ENCODE measurements around the gene PNO1. TPM values are rescaled to one million over a fixed set of nuclear protein-coding genes. Genes with fewer than 3 reads are reported as not detected.

The PNO1 gene
- total RNA-seq, 2 experiments from 2014 or later, result 27.1 to 29.5 TPM

DNA sequence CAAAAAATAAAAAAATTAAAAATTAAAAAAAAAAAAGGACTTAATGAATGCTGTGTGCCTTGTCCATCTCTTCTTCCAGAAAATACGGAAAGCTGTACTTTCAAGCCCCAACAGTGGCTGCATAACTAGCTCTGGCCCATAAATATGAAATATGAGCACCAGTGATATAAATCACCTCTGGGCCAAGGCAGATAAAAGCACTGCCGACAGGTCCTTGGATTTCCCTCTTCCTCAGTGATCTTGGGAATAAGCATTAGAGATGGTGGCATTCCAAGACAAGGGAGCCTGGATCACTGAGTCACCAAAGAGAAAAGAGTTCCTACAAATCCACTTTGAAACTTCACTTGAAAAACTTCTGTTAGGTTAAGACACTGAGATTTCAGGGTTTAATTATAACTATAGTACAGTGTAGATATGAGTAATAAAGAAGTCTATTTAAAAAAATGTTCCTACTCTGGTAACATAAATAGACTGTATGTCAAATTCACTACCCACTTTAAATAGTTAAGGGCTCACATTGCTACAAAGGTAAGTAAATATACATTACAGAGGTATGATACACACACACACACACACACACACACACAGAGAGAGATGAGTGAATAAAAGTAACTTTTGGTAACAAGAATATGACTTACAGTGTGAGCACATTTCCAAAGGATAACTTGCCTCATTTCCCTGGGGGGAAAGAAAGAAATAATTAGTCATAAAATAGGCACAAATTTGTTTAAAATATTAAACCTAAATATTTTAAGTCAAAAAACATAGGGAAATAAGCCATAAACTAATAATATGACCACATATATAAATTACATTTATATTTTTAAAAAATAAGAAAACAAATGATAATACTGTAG lies 59.0 kb downstream of the PNO1 start:
- Histone ChIP-seq H3K9me3 (ENCODE audit: control insufficient read depth in 1 of 2, insufficient read depth in 1 of 2, low read length in 2 of 2) (no peaks in the 10 kb centered on the region), H3K36me3 (ENCODE audit: insufficient read depth, low read length) (peaks cover 25% of the 10 kb centered on the region), H3K27ac (ENCODE audit: low read depth in 1 of 2, low read length in 2 of 2) (no peak overlapping the region), H3K4me1 (ENCODE audit: insufficient read depth, low read length) (peaks cover 12% of the 10 kb centered on the region), H3K27me3 (ENCODE audit: control insufficient read depth in 1 of 2, insufficient read depth in 2 of 2, low read length in 2 of 2) (no peaks in the 10 kb centered on the region), H3K4me3 (ENCODE audit: low read length) (no peak overlapping the region)
- Mint-ChIP-seq H3K9me3 (no peaks in the 10 kb centered on the region), H3K4me3 (no peak overlapping the region), H3K27me3 (no peaks in the 10 kb centered on the region), H3K27ac (no peak overlapping the region), H3K4me1 (ENCODE audit: low read depth) (peaks cover 93% of the 10 kb centered on the region), H3K36me3 (ENCODE audit: low read depth) (peaks cover 56% of the 10 kb centered on the region)
- ATAC-seq (ENCODE audit: poor library complexity) (no peak), DNase-seq (no peak)
- intact Hi-C loops (cut with DNase I, micrococcal nuclease), result no loop called here
- TF ChIP-seq, protein P1, sequence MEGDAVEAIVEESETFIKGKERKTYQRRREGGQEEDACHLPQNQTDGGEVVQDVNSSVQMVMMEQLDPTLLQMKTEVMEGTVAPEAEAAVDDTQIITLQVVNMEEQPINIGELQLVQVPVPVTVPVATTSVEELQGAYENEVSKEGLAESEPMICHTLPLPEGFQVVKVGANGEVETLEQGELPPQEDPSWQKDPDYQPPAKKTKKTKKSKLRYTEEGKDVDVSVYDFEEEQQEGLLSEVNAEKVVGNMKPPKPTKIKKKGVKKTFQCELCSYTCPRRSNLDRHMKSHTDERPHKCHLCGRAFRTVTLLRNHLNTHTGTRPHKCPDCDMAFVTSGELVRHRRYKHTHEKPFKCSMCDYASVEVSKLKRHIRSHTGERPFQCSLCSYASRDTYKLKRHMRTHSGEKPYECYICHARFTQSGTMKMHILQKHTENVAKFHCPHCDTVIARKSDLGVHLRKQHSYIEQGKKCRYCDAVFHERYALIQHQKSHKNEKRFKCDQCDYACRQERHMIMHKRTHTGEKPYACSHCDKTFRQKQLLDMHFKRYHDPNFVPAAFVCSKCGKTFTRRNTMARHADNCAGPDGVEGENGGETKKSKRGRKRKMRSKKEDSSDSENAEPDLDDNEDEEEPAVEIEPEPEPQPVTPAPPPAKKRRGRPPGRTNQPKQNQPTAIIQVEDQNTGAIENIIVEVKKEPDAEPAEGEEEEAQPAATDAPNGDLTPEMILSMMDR (IDR thresholded peaks at IDR 0.05), result no peak
- POLR2A ChIA-PET, result interaction anchor here (1.0 to 1.6 kb wide), 2 partner anchors 23 to 36 kb away, joined by 3 read pairs; partner anchors contain the start of gene PPP3R1
- CTCF ChIA-PET, result interaction anchor here (1.5 kb wide), 1 partner anchor 95 kb away, joined by 5 read pairs; no protein-coding TSS in a partner anchor

- intact Hi-C loops (cut with DNase I, micrococcal nuclease), result no loop called here
Measured at GRCh38 chr2:68217729-68218128, 60.0 kb downstream of the PNO1 start.

DNA sequence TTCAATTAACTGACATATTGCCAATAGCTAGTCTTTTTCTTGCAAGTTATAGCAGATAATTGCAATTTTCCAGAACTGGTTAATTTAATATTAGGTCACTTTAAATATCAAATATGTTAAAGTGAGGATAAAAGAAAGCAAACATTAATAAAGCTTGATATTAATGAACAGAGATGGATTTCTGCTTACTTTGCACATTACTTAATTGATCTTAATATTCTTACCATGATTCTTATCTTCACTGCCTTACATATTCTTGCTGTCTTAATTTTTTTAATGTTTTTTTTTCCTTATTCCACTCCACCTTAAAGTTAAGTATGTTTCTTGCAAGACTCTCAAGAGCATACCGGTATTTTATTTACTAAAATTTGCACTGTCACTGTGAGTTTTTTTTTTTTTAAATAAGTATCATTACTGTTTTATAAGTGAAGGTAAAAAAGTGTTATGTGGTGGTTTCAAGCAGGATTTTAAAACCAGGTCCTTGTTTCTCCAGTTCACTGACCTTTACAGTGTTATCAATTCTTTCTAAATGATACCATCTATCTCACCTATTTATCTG lies 60.7 kb downstream of the PNO1 start:
- ChIA-PET POLR2A (interaction anchor here (1.6 to 1.7 kb wide), 2 partner anchors 25 to 34 kb away, joined by 3 to 4 read pairs; partner anchors contain the start of gene PPP3R1), CTCF (no interaction called here)
- TF ChIP-seq, protein P1 (IDR thresholded peaks at IDR 0.05), result no peak
- peaks cover 92% of the 10 kb centered on the region for H3K4me1 Mint-ChIP-seq (ENCODE audit: low read depth)
- DNase-seq (no peak), ATAC-seq (ENCODE audit: poor library complexity) (no peak)
- Histone ChIP-seq H3K4me1 (ENCODE audit: insufficient read depth, low read length) (peaks cover 14% of the 10 kb centered on the region), H3K36me3 (ENCODE audit: insufficient read depth, low read length) (peaks cover 10% of the 10 kb centered on the region), H3K27me3 (ENCODE audit: control insufficient read depth in 1 of 2, insufficient read depth in 2 of 2, low read length in 2 of 2) (no peaks in the 10 kb centered on the region), H3K9me3 (ENCODE audit: control insufficient read depth in 1 of 2, insufficient read depth in 1 of 2, low read length in 2 of 2) (no peaks in the 10 kb centered on the region), H3K4me3 (ENCODE audit: low read length) (no peak overlapping the region), H3K27ac (ENCODE audit: low read depth in 1 of 2, low read length in 2 of 2) (no peak overlapping the region)
- peaks cover 49% of the 10 kb centered on the region for H3K36me3 Mint-ChIP-seq (ENCODE audit: low read depth)
- peak overlapping the region; percentile 13 for H3K4me3 Mint-ChIP-seq
- intact Hi-C loops (cut with DNase I, micrococcal nuclease), result no loop called here
- no peaks in the 10 kb centered on the region for H3K9me3 Mint-ChIP-seq
- no peaks in the 10 kb centered on the region for H3K27me3 Mint-ChIP-seq
- peak overlapping the region; percentile 11 for H3K27ac Mint-ChIP-seq

More at GRCh38 chr2:68217729-68218128, 60.0 kb downstream of the PNO1 start:
- ChIA-PET CTCF (interaction anchor here (0.7 kb wide), 1 partner anchor 13 kb away, joined by 3 read pairs; no protein-coding TSS in a partner anchor), POLR2A (interaction anchor here (1.6 kb wide), 1 partner anchor 24 kb away, joined by 3 read pairs; no protein-coding TSS in a partner anchor)
- H3K4me3 ChIP-seq (ENCODE audit: low read length), result no peak overlapping the region
- H3K27ac Mint-ChIP-seq, result peak overlapping the region; percentile 11
- peaks cover 17% of the 10 kb centered on the region for H3K36me3 ChIP-seq (ENCODE audit: insufficient read depth, low read length)
- TF ChIP-seq, protein P1 (IDR thresholded peaks at IDR 0.05), result no peak
- H3K4me1 ChIP-seq (ENCODE audit: insufficient read depth, low read length), result peaks cover 12% of the 10 kb centered on the region
- H3K36me3 Mint-ChIP-seq (ENCODE audit: low read depth), result peaks cover 54% of the 10 kb centered on the region
- H3K9me3 Mint-ChIP-seq, result no peaks in the 10 kb centered on the region
- ATAC-seq (ENCODE audit: poor library complexity), result no peak
- H3K4me3 Mint-ChIP-seq, result no peak overlapping the region
- no peaks in the 10 kb centered on the region for H3K27me3 Mint-ChIP-seq
- no peak for DNase-seq
- H3K4me1 Mint-ChIP-seq (ENCODE audit: low read depth), result peaks cover 92% of the 10 kb centered on the region
- H3K9me3 ChIP-seq (ENCODE audit: control insufficient read depth in 1 of 2, insufficient read depth in 1 of 2, low read length in 2 of 2), result no peaks in the 10 kb centered on the region
- no peaks in the 10 kb centered on the region for H3K27me3 ChIP-seq (ENCODE audit: control insufficient read depth in 1 of 2, insufficient read depth in 2 of 2, low read length in 2 of 2)
- no peak overlapping the region for H3K27ac ChIP-seq (ENCODE audit: low read depth in 1 of 2, low read length in 2 of 2)
